HG03108 (cell line): Measurements from ENCODE around the gene NSA2.
"Not testable (repeated sequence)": the region's sequence is repeated elsewhere in the genome, so short reads cannot be mapped to it uniquely, and the experiment has no call there.

Experiments
- ATAC-seq: cut with Tn5 transposase; IDR thresholded peaks from one replicate; pipeline ENCODE4 v1.9.1; 2021; ENCODE audit warnings: moderate library complexity; ENCODE audit not compliant: unreplicated experiment

Gene NSA2

DNA sequence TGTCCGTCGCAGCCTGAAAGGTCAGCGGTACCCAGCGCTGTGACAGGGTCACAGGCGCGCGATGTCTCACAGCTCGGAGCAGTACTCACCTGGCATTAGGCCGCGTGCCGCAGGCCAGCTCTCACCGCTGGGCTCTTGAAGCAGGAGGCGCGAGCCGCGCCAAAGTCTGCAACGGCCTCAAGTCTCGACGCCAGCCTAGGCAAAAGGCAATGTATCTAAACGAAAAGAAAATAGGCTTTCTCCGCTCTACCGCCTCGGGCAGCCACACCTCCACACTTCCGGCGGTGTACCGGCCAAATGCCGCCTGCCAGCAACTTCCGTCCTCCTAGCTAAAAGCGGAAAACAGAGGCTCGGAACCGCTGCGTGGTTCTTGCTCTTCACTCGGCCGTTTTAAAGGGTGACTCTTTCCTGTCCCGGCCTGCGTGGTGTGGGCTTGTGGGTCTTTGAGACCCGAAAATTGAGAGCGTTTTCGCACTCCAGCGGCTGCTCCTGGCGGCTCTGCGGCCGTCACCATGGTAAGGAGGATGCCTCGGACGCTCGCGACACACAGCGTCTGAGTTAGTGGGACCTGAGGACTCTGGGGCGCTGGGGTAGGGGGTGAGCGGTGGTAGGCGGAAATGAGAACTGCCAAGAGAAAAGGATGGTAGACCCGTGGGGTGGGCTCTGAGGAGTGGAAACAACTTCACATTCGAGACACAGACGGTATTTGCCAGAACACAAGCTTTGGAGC lies at the start of gene NSA2, which contains the start of gene GFM2:
Gene NSA2, plus strand, starts transcription at position 401 of the 730 bp plus-strand sequence. Its CDS starts 112 bp downstream, at position 513.
Gene GFM2, minus strand, starts transcription at position 269 of the 730 bp plus-strand sequence. CDS start 3,375 bp downstream, outside the sequence.
- peak; percentile 89 for ATAC-seq

DNA sequence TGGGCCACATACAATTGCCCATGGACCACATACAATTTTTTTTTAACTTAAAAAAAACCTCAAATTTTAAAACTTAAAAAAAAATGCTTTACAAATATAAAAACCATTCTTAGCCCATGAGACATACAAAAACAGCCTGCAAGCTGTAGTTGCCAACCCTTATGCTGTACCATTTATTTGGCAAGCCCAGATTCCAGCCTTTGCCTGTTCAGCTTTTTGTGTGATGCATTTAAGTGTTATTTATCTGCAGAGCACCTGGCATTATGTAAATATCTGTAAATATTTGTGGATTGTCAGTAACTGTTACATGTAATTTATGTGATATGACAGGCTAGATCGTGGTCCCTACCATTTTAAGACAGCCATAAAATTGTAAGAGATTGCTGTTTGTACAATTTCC lies 49.5 kb upstream of the NSA2 start:
- ATAC-seq, result no peak

DNA sequence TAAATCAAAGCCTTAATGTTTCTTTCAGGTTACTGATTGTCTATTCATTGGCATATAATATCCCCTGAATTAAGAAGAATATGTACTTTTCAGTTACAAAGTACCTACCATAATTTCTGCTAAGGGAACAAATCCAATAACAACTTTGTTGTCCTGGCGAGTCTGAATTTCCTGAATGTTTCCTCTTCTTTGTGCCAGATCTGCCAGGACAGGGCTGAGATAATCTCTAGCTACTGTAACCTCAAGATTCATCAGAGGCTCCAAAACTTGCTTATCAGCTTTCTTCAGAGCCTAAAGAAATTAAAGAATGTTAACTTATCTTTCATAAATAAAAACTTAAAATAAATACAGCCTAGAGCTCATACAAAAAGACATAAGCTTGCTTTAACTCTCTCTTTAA lies 44.8 kb upstream of the NSA2 start:
- ATAC-seq, result no peak

DNA sequence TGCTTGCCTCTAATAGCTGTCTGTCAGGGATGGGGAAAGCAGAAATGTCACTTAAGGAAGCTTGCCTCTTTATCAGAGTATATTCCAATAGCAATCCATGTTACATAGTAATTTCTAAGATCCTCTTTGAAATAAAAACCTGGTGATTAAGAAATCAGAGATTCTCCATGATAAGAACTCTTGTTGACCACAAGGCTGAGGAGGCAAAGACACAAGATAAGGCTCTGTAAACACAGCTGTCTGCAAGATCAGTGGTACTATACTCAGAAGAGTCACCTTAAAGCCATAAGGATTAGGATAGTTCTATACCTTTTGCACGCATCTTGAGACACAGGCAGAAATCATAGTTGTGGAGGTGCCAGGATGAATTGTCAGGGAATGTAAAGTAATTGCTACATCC lies 41.7 kb upstream of the NSA2 start:
- no peak for ATAC-seq

DNA sequence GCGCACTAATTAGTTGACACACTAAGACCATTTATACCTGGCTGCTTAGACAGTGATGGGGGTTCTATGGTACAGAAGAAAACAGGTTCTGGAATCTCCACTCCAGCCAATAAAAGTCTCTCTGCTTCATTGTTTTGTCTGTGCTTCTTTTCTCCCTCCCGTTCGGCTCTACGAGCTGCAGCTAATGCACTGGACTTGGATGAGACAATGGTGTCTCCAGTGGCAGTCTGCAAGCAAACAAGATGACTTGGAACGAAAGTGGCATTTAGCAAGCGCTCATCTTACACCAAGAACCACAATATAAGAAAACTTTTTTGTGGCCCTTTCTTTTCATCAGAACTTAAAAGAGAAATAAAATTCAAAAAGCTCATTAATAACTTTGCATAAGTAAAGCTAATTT lies 30.3 kb upstream of the NSA2 start:
- ATAC-seq, result no peak

DNA sequence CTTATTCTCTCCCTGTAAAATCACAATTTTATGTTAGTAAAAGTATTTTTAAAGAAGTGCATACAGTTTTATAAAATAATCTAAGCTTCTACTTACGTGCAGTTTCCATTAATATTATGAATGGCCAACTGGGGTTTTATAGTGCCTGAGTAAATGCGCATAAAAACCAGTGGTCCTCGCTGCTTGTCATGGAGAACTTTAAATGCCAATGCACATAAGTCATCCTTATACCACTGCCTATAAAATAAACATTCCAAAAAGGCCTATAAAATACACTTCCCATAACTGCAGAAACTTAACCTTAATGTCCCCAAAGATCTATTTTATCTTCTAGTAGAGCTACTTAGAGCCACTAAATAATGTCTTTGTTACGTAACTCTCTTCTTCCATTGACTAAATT lies 28.6 kb upstream of the NSA2 start:
- no peak for ATAC-seq

DNA sequence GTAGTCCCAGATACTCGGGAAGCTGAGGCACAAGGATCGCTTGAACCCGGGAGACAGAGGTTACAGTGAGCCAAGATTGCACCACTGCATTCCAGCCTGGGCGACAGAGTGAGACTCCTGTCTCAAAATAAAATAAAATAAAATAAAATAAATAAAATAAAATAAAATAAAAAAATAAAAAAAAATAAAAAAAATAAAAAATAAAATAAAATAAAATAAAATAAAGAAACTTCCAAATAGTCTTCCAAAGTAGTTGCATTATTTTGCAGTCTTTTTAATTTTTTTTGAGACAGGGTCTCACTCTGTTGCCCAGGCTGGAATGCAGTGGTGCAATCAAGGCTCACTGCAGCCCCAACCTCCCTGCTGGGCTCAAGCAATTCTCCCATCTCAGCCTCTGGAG lies 18.3 kb upstream of the NSA2 start:
- ATAC-seq, result not testable (repeated sequence)

DNA sequence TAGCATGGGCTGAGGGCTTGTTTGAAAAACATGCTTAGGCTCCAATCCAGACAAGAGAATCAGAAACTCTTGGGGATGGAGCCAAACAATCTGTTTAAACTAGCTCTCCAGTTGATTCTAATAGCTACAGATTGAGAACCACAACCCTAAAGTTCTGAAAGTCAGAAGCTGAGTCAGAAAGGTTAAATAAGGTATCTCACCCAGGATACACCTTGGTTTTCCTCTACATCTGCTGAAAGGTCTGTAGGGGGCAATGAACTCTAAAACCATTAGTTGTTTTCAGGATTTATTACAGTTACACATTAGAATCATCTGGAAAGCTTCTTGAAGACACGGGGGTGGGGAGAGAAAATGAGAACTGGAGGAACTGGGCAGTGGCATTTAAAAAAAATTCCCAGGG lies 5.8 kb upstream of the NSA2 start:
- ATAC-seq, result no peak

DNA sequence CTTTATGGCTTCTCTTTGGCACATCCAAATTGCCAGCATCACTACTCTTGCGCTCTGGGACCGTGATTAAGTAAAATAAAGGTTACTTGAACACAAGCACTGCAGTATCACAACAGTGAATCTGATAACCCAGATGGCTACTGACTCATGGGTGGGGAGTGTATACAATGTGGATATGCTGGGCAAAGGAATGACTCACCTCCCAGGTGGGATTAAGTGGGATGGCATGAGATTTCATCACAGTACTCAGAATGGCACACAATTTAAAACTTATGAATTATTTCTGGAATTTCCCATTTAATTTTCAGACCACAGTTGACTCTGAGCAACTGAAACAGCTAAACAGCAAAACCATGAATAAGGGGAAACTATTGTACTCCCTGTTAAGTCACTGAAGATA lies 4.5 kb upstream of the NSA2 start:
- no peak for ATAC-seq

DNA sequence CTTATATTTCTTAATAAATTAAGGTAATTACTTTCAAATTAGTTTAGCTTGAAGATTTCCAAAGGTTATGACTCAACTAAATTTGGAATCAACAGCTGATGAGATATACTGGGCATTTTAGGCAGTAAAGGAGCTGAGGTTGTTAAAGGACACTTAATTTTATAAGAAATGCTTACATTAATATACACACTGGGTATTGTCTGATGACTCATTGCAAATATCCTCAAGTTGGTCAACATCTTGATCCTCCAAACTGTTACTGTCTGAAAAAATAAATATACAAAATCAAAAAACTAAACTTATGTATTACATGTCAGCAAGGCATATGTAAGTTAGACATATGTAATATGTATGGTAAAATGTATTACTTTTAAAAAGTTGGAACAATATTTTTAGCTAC lies 3.5 kb upstream of the NSA2 start:
- ATAC-seq, result no peak

DNA sequence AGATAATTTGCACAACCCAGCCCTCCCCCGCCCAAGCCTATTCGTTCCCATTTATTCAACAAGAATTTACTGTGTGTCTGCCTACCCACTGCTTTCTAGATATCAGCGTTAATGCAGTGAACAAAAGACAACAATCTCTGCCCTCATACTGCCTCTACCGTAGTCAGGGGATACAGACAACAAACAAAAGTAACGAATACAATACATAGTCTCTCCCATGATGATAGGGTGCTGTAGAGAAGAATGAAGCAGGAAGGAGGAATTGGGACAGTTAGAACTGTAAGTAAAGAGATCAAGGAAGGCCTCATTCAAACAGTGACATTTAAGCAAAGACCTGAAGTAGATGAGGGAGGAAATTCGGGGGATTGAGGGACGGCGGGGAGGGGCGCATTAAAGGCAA lies 1.8 kb upstream of the NSA2 start:
- no peak for ATAC-seq

DNA sequence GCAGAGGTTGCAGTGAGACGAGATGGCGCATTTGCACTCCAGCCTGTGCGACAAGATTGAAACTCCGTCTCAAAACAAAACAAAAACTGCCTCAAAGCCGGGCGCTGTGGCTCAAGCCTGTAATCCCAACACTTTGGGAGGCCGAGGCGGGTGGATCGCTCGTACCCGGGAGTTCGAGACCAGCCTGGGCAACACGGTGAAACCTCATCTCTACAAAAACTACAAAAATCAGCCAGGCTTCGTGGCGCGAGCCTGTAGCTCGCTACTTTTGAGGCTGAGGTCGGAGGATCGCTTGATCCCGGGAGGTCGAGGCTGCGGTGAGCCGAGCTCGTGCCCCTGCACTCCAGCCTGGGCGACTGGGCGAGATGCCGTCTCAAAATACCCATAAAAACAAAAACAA lies 1.1 kb upstream of the NSA2 start:
- no peak for ATAC-seq

DNA sequence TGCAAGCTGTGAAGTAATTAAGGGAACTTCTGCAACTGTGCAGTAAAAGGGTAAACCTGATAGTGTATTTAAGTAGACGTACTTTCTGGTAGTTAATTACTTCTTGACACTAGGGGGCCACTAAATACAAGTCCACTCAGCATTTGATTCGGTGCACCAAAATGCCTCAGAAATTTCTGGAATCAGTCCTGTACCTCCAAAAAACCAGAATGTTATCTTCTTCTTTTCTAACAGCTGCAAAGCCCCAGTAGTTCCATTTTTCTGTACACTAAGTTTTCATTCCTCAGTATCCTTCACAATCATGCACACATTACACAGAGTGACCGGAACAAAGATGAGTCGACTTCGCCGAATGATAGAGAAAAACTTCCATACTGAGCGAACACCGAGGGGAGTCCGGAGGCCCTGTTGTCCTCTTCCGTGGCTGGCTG lies 616 bp upstream of the NSA2 start:
- ATAC-seq, result peak; percentile 27

DNA sequence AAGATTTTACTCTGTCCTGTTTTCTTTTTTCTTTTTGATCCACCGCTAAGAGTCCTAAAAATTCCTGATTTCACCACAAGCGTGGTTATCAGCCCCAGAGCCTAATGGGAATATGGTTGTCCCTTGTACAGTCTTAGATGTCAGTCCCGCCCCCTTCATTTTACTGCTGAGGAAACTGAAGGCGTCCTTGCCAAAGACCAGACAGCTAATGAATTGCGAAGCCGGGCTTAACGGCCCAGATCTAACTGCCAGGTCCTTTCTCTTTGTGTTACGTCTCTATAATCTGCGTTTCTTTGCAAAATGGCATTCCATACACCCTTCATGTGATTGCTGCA lies 497 bp downstream of the NSA2 start:
- peak; percentile 13 for ATAC-seq

DNA sequence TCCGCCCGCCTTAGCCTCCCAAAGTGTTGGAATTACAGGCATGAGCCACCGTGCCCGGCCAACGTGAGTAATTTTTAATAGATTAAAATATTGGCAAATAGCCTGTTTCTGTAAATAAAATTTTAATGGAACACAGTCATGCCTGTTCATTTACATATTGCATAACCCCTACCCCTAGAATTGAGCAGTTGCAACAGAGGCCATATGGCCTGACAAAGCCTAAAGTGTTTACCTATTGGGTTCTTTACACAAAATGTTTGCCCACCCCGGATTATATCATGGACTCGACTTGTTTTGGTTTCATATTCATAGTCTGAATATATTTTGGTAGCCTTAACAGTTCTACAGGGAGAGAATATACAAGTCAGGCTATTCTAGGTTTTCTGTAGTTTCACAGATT lies 5.3 kb downstream of the NSA2 start:
- no peak for ATAC-seq

DNA sequence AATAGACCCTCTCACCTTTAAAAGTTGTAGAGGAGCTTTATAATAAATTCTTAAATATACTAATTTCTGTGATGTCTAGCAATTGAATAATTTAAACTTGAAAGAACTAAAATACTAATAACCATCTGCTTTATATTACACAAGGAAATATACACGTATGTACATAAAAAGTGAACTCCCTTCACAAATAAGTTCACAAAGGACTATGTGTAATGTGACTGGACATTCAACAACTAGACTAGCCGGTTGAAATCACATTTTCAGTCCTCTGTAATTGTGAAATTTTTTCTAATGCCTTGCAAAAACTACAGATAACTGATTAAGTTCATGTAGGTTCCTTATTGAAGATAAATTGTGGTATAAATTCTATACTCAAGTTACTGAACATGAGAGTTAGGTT lies 11.6 kb downstream of the NSA2 start:
- ATAC-seq, result no peak

DNA sequence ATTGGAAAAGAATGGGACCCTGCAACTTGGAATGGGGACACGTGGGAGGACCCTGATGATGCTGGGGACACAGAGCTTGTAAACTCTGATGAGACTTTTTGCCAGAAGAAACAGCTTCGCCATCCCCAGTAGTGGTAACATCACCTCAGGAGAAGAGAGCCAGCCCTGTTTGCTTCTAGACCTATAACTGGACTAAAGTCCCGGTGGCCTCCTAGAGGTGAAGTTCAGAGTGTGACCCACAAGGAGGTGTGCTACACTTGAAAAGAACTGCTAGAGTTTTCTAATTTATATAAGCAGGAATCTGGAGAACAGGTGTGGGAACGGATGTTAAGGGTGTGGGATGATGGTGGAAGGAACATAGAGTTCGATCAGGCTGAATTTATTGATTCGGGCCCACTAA lies 19.8 kb downstream of the NSA2 start:
- ATAC-seq, result no peak

DNA sequence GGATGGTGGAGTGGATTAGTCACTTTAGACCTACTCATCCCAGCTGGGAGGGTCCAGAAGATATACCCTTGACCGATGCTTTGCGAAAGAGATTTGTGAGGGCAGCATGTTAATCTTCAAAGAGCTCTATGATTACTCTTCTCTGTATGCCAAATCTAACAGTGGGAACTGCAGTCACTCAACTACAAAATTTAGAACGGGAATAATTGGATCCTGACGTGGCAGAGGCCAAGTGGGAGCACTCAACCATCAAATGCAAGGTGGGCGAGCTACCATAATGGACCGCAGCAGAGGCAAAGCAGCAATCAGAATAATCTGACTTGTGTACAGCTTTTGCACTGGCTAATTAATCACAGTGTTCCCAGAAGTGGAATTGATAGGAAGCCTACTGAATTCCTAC lies 20.4 kb downstream of the NSA2 start:
- no peak for ATAC-seq

DNA sequence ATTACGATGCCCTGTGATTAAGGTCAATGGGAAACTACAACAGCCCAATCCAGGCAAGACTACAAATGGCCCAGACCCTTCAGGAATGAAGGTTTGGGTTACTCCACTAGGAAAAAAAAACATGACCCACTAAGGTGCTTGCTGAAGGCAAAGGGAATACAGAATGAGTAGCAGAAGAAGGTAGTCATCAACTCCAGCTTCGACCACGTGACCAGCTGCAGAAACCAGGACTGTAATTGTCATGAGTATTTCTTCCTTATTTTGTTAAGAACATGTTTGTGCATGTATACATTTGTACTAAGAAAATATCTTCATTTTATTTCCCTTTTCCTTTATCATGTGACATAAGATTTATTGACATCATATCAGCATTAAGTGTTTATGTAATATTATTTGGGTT lies 24.6 kb downstream of the NSA2 start:
- not testable (repeated sequence) for ATAC-seq

DNA sequence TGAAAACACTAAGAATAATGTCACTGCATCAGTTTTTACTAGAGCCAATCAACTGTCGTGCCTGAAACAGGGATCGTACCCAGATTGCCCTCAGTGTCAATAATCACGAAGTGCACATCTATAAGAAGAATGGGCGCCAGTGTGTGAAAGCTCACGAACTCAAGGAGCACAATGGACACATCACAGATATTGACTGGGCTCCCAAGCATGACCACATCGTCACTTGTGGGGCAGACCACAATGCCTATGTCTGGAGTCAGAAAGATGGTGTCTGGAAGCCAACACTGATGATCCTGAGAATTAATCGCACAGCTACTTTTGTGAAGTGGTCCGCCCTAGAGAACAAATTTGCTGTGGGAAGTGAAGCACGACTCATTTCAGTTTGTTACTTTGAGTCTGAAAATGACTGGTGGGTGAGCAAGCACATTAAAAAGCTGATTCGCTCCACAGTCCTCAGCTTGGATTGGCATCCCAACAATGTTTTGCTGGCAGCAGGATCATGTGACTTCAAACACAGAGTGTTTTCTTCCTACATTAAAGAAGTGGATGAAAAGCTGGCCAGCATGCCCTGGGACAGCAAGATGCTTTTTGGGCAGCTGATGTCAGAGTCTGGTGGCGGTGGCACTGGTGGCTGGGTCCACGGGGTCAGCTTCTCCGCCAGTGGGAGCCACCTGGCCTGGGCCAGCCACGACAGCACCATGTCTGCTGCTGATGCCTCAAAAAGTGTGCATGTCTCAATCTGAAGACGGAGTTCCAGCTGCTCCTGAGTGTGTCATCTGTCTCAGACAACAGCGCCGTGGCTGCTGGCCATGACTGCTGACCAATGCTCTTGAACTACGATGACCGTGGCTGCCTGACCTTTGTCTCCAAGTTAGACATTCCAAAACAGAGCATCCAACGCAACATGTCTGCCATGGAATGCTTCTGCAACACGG lies 32.2 kb downstream of the NSA2 start:
- no peak for ATAC-seq

DNA sequence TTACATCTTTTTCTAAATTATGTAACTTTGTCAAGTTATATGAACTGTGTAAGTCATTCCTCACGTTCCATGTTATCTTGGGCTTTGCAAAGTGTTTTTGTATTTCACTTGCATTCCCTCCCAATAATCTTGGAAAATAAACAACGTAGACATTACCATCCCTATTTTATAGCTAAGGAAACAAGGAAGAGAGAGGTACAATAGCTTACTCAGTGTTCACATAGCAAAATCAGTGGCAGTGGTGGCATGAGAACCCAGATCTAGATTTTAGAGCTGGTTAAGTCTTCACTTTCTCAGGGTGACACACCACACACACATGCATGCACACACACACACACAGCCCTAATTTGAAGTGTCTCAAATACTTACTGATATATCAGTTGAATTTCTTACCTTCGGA lies 34.1 kb downstream of the NSA2 start:
- ATAC-seq, result no peak

DNA sequence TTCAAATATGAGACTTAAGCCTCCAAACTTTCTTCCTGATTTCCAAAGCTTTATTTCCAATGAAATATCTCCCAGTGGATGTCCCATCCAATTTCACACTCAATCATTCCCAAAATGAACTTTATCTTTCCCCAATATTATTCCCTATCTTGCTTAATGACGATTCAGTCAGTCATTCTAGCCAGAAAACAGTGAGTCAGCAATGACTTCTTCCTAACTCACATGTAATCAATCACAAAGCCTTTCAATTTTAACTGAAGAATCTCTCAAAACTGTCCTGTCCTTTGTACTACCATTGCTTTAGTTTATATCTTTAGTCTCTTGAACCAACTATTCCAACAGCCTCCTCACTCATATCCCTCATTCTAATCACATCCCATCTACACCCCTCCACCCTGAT lies 34.9 kb downstream of the NSA2 start:
- no peak for ATAC-seq
